ENCODE measurements around the gene PLXNA4. TPM values are rescaled to one million over a fixed set of nuclear protein-coding genes. Genes with fewer than 3 reads are reported as not detected.

PLXNA4 gene
- total RNA-seq, 1 donor from 2014 or later, result 16.2 TPM

- H3K36me3 Mint-ChIP-seq (ENCODE audit: unreplicated experiment), result no peaks in the 10 kb centered on the region
- H3K4me3 Mint-ChIP-seq (ENCODE audit: unreplicated experiment), result peak overlapping the region; percentile 78
- peak overlapping the region; percentile 97 for H3K27ac Mint-ChIP-seq (ENCODE audit: unreplicated experiment)
- TF ChIP-seq, protein P1, sequence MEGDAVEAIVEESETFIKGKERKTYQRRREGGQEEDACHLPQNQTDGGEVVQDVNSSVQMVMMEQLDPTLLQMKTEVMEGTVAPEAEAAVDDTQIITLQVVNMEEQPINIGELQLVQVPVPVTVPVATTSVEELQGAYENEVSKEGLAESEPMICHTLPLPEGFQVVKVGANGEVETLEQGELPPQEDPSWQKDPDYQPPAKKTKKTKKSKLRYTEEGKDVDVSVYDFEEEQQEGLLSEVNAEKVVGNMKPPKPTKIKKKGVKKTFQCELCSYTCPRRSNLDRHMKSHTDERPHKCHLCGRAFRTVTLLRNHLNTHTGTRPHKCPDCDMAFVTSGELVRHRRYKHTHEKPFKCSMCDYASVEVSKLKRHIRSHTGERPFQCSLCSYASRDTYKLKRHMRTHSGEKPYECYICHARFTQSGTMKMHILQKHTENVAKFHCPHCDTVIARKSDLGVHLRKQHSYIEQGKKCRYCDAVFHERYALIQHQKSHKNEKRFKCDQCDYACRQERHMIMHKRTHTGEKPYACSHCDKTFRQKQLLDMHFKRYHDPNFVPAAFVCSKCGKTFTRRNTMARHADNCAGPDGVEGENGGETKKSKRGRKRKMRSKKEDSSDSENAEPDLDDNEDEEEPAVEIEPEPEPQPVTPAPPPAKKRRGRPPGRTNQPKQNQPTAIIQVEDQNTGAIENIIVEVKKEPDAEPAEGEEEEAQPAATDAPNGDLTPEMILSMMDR (IDR thresholded peaks at IDR 0.05; ENCODE audit: partially characterized antibody, unreplicated experiment), result no peak
- peaks cover 44% of the 10 kb centered on the region for H3K4me1 Mint-ChIP-seq (ENCODE audit: low read depth, unreplicated experiment)
- no peak for DNase-seq
- peaks cover 18% of the 10 kb centered on the region for H3K27me3 Mint-ChIP-seq (ENCODE audit: unreplicated experiment)
- H3K9me3 Mint-ChIP-seq (ENCODE audit: unreplicated experiment), result peaks cover 17% of the 10 kb centered on the region
Observed at GRCh38 chr7:132207211-132207610, 369.1 kb downstream of the PLXNA4 start.

GRCh38 chr7:132206594-132206993 is 369.7 kb downstream of the PLXNA4 start:
- Mint-ChIP-seq H3K27ac (ENCODE audit: unreplicated experiment) (peak overlapping the region; percentile 97), H3K27me3 (ENCODE audit: unreplicated experiment) (peaks cover 18% of the 10 kb centered on the region), H3K36me3 (ENCODE audit: unreplicated experiment) (no peaks in the 10 kb centered on the region), H3K9me3 (ENCODE audit: unreplicated experiment) (peaks cover 17% of the 10 kb centered on the region), H3K4me3 (ENCODE audit: unreplicated experiment) (peak overlapping the region; percentile 71), H3K4me1 (ENCODE audit: low read depth, unreplicated experiment) (peaks cover 44% of the 10 kb centered on the region)
- peak; percentile 86 for DNase-seq
- TF ChIP-seq, protein P1 (IDR thresholded peaks at IDR 0.05; ENCODE audit: partially characterized antibody, unreplicated experiment), result no peak

DNA sequence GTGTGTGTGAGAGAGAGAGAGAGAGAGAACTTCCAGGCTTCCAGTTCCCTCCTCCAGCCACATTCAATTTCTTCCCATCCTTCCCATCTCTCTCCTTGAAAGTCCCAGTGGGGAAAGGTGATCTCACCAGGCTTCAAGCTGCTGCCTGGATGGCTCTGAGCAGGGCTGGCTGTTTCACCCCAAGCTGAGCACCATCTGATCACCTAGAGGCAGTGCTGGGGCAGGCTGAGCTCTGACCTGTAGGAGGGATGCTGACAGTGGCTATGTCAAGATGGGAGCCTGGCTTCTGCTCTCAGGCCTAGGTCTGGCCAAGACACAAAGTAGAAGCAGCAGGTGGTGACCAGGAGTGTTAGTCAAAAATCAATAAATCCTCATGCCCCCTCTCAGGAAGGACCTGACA is 370.8 kb downstream of the PLXNA4 start:
- Mint-ChIP-seq H3K27me3 (ENCODE audit: unreplicated experiment) (peaks cover 21% of the 10 kb centered on the region), H3K4me3 (ENCODE audit: unreplicated experiment) (peak overlapping the region; percentile 78), H3K36me3 (ENCODE audit: unreplicated experiment) (no peaks in the 10 kb centered on the region), H3K27ac (ENCODE audit: unreplicated experiment) (peak overlapping the region; percentile 97), H3K9me3 (ENCODE audit: unreplicated experiment) (peaks cover 17% of the 10 kb centered on the region), H3K4me1 (ENCODE audit: low read depth, unreplicated experiment) (peaks cover 44% of the 10 kb centered on the region)
- TF ChIP-seq, protein P1 (IDR thresholded peaks at IDR 0.05; ENCODE audit: partially characterized antibody, unreplicated experiment), result no peak
- DNase-seq, result peak; percentile 74

GRCh38 chr7:132203021-132203420 is 373.2 kb downstream of the PLXNA4 start:
- Mint-ChIP-seq H3K9me3 (ENCODE audit: unreplicated experiment) (peaks cover 22% of the 10 kb centered on the region), H3K4me3 (ENCODE audit: unreplicated experiment) (no peak overlapping the region), H3K36me3 (ENCODE audit: unreplicated experiment) (no peaks in the 10 kb centered on the region), H3K27me3 (ENCODE audit: unreplicated experiment) (peaks cover 24% of the 10 kb centered on the region), H3K27ac (ENCODE audit: unreplicated experiment) (peak overlapping the region; percentile 85), H3K4me1 (ENCODE audit: low read depth, unreplicated experiment) (peaks cover 38% of the 10 kb centered on the region)
- TF ChIP-seq, protein P1 (IDR thresholded peaks at IDR 0.05; ENCODE audit: partially characterized antibody, unreplicated experiment), result no peak
- no peak for DNase-seq

GRCh38 chr7:132202541-132202940 is 373.7 kb downstream of the PLXNA4 start:
- Mint-ChIP-seq H3K4me1 (ENCODE audit: low read depth, unreplicated experiment) (peaks cover 33% of the 10 kb centered on the region), H3K36me3 (ENCODE audit: unreplicated experiment) (no peaks in the 10 kb centered on the region), H3K4me3 (ENCODE audit: unreplicated experiment) (no peak overlapping the region), H3K27ac (ENCODE audit: unreplicated experiment) (no peak overlapping the region), H3K9me3 (ENCODE audit: unreplicated experiment) (peaks cover 19% of the 10 kb centered on the region), H3K27me3 (ENCODE audit: unreplicated experiment) (peaks cover 23% of the 10 kb centered on the region)
- TF ChIP-seq, protein P1 (IDR thresholded peaks at IDR 0.05; ENCODE audit: partially characterized antibody, unreplicated experiment), result no peak
- DNase-seq, result no peak
